ENCODE data around the gene ANKRD40. TPM values are rescaled to one million over a fixed set of nuclear protein-coding genes. Genes with fewer than 3 reads are reported as not detected.

The ANKRD40 gene
- total RNA-seq, result 35.3 and 43.1 TPM in 2 replicates
- 24.2 TPM for total RNA-seq (2013)
- polyA plus RNA-seq, result 13.7 and 17.9 TPM in 2 replicates
- 12.7 and 17.1 TPM in 2 replicates for polyA minus RNA-seq

GRCh38 chr17:50707289-50708049, at the start of gene ANKRD40:
Gene ANKRD40 (minus strand): TSS chr17:50707914. CDS start chr17:50707654, 260 bp downstream.
- TF ChIP-seq EZH2 (IDR thresholded peaks at IDR 0.05; ENCODE audit: borderline replicate concordance, insufficient read depth, low read depth, low read length, poor library complexity, severe bottlenecking) (no peak), CTCF (IDR thresholded peaks at IDR 0.05) (no peak)
- ChIA-PET POLR2A (interaction anchor here (0.7 to 1.3 kb wide), 6 partner anchors 10 to 796 kb away, joined by 3 to 14 read pairs (median 7); partner anchors contain the start of gene LUC7L3), CTCF (interaction anchor here (1.3 to 2.0 kb wide), 2 partner anchors 12 to 310 kb away, joined by 4 to 5 read pairs; partner anchors contain the start of genes LRRC59 and LUC7L3)
- H4K20me1 ChIP-seq (ENCODE audit: control insufficient read depth, insufficient read depth, low read length, poor library complexity, severe bottlenecking), result peaks cover 8% of the 10 kb centered on the region
- no peaks in the 10 kb centered on the region for H3K9me3 ChIP-seq (ENCODE audit: control extremely low read depth in 1 of 3, control insufficient read depth in 2 of 3, insufficient read depth in 1 of 3, low read length in 2 of 3)
- no peaks in the 10 kb centered on the region for H3K27me3 ChIP-seq (replicated peaks in 1 of 4; ENCODE audit: control extremely low read depth in 1 of 4, control insufficient read depth in 3 of 4, insufficient read depth in 4 of 4, low read length in 3 of 4)
- H3K36me3 ChIP-seq (replicated peaks in 1 of 2; ENCODE audit: control extremely low read depth in 1 of 2, control insufficient read depth in 1 of 2, extremely low read depth in 1 of 2, insufficient read depth in 2 of 2, low read length in 1 of 2), result peaks cover 0 to 7% of the 10 kb centered on the region in 2 experiments
- H3K9me3 Mint-ChIP-seq (ENCODE audit: insufficient read depth), result no peaks in the 10 kb centered on the region
- peak within 1 kb of the TSS; percentile 92 to 99 for H3K27ac ChIP-seq (ENCODE audit: low read length in 2 of 2)
- no peaks in the 10 kb centered on the region for H3K27me3 Mint-ChIP-seq
- intact Hi-C loops (cut with micrococcal nuclease), result loop anchor here (1.0 to 5.0 kb wide), 6 partner anchors 12 to 460 kb away; partner anchors contain the start of genes CACNA1G, LUC7L3, NME2 and RSAD1
- H3K4me2 ChIP-seq (replicated peaks; ENCODE audit: low read depth, low read length, poor library complexity, severe bottlenecking), result peak within 1 kb of the TSS; percentile 76
- ATAC-seq (ENCODE audit: low read depth), result peak; percentile 78
- H3K79me2 ChIP-seq (ENCODE audit: control insufficient read depth, insufficient read depth, low read length), result peaks cover 76% of the 10 kb centered on the region
- H2AFZ ChIP-seq (ENCODE audit: insufficient read depth, low read depth, low read length, poor library complexity, severe bottlenecking), result peak within 1 kb of the TSS; percentile 75
- peak within 1 kb of the TSS; percentile 97 for H3K27ac Mint-ChIP-seq
- peaks cover 25 to 30% of the 10 kb centered on the region in 2 donors for H3K4me1 ChIP-seq (ENCODE audit: control insufficient read depth in 2 of 2, insufficient read depth in 2 of 2, low read length in 2 of 2)
- H3K9ac ChIP-seq (ENCODE audit: low read length), result peak within 1 kb of the TSS; percentile 79
- WGBS (ENCODE audit: insufficient coverage), result under 1% methylated on average over 67 of the region's 74 CpGs
- peaks cover 43% of the 10 kb centered on the region for H3K4me1 Mint-ChIP-seq
- DNase-seq, result peak; percentile 95
- H3K4me3 Mint-ChIP-seq, result peak within 1 kb of the TSS; percentile 96
- H3K4me3 ChIP-seq (ENCODE audit: control extremely low read depth in 1 of 5, extremely low read depth in 1 of 5, insufficient read depth in 1 of 5, low read depth in 2 of 5, low read length in 4 of 5), result peak within 1 kb of the TSS; percentile 57 to 87 (median 80)

- no CpG with 5 or more reads among the region's 2 CpGs for WGBS (ENCODE audit: insufficient coverage)
- Histone ChIP-seq H3K9ac (ENCODE audit: low read length) (no peak overlapping the region), H3K27me3 (replicated peaks in 1 of 4; ENCODE audit: control extremely low read depth in 1 of 4, control insufficient read depth in 3 of 4, insufficient read depth in 4 of 4, low read length in 3 of 4) (no peaks in the 10 kb centered on the region), H2AFZ (ENCODE audit: insufficient read depth, low read depth, low read length, poor library complexity, severe bottlenecking) (no peak overlapping the region), H3K36me3 (replicated peaks in 1 of 2; ENCODE audit: control extremely low read depth in 1 of 2, control insufficient read depth in 1 of 2, extremely low read depth in 1 of 2, insufficient read depth in 2 of 2, low read length in 1 of 2) (peaks cover 8 to 44% of the 10 kb centered on the region in 2 experiments), H3K79me2 (ENCODE audit: control insufficient read depth, insufficient read depth, low read length) (no peaks in the 10 kb centered on the region), H3K4me3 (ENCODE audit: control extremely low read depth in 1 of 5, extremely low read depth in 1 of 5, insufficient read depth in 1 of 5, low read depth in 2 of 5, low read length in 4 of 5) (no peak overlapping the region), H3K27ac (ENCODE audit: low read length in 2 of 2) (no peak overlapping the region), H3K9me3 (ENCODE audit: control extremely low read depth in 1 of 3, control insufficient read depth in 2 of 3, insufficient read depth in 1 of 3, low read length in 2 of 3) (no peaks in the 10 kb centered on the region), H4K20me1 (ENCODE audit: control insufficient read depth, insufficient read depth, low read length, poor library complexity, severe bottlenecking) (peaks cover 1% of the 10 kb centered on the region), H3K4me1 (ENCODE audit: control insufficient read depth in 2 of 2, insufficient read depth in 2 of 2, low read length in 2 of 2) (no peaks in the 10 kb centered on the region), H3K4me2 (replicated peaks; ENCODE audit: low read depth, low read length, poor library complexity, severe bottlenecking) (no peak overlapping the region)
- no peaks in the 10 kb centered on the region for H3K27me3 Mint-ChIP-seq
- TF ChIP-seq CTCF (IDR thresholded peaks at IDR 0.05), result no peak
- TF ChIP-seq EZH2 (IDR thresholded peaks at IDR 0.05; ENCODE audit: borderline replicate concordance, insufficient read depth, low read depth, low read length, poor library complexity, severe bottlenecking), result no peak
- ATAC-seq (ENCODE audit: low read depth), result no peak
- H3K4me1 Mint-ChIP-seq, result no peaks in the 10 kb centered on the region
- no peak overlapping the region for H3K4me3 Mint-ChIP-seq
- ChIA-PET POLR2A (no interaction called here), CTCF (no interaction called here)
- no peak for DNase-seq
- no peak overlapping the region for H3K27ac Mint-ChIP-seq
- no peaks in the 10 kb centered on the region for H3K9me3 Mint-ChIP-seq (ENCODE audit: insufficient read depth)
- intact Hi-C loops (cut with micrococcal nuclease), result no loop called here
Observed at GRCh38 chr17:50754521-50754920, 46.8 kb upstream of the ANKRD40 start.

All from B cell (primary cell).